SK-N-MC (cell line): Measurements from ENCODE around the gene EIF6.

Experiments used
- EZH2 ChIP-seq: fragments of 200-600 bp; sonication (generic); IDR thresholded peaks from one replicate; pipeline ENCODE4 v1.6.1; 2017; ENCODE audit warnings: antibody characterized with exemption
- FOXP2 ChIP-seq: optimal IDR thresholded peaks from 2 replicates; pipeline ENCODE3; 2011; ENCODE audit warnings: mild to moderate bottlenecking, moderate library complexity; ENCODE audit not compliant: insufficient read depth; ENCODE audit errors: extremely low read length, control extremely low read depth
- POLR2AphosphoS5 ChIP-seq: IDR thresholded peaks from 2 replicates; pipeline ENCODE4 v1.6.1; 2012; ENCODE audit warnings: mild to moderate bottlenecking, low read depth, low read length, borderline replicate concordance

GRCh38 chr20:35319871-35320197 lies 35.3 kb upstream of the EIF6 start:
- TF ChIP-seq EZH2 (no peak), POLR2AphosphoS5 (no peak), FOXP2 (no peak)
